ENCODE data around the gene ATP8A1.

DNA sequence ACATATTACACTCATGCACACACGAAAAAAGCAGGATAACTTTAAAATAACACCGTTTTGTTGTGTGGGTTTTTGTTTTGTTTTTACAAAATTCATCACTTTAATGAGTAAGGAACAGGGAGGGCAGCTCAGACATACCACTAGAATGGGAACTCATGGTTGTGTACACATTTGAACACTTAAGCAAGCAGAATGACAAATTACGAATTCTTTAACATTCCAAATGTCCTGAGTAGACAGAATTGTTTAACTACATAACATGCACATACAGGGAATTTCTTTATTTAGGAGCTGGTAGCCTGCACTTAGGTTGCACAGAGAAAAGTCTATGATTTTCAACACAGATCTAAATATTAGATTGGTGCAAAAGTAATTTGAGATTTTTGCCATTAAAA, 96.4 kb downstream of the ATP8A1 start:
- TF ChIP-seq, protein P1, sequence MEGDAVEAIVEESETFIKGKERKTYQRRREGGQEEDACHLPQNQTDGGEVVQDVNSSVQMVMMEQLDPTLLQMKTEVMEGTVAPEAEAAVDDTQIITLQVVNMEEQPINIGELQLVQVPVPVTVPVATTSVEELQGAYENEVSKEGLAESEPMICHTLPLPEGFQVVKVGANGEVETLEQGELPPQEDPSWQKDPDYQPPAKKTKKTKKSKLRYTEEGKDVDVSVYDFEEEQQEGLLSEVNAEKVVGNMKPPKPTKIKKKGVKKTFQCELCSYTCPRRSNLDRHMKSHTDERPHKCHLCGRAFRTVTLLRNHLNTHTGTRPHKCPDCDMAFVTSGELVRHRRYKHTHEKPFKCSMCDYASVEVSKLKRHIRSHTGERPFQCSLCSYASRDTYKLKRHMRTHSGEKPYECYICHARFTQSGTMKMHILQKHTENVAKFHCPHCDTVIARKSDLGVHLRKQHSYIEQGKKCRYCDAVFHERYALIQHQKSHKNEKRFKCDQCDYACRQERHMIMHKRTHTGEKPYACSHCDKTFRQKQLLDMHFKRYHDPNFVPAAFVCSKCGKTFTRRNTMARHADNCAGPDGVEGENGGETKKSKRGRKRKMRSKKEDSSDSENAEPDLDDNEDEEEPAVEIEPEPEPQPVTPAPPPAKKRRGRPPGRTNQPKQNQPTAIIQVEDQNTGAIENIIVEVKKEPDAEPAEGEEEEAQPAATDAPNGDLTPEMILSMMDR (IDR thresholded peaks at IDR 0.05; ENCODE audit: low read depth, low read length, missing input control), result no peak
- TF ChIP-seq, protein P2, sequence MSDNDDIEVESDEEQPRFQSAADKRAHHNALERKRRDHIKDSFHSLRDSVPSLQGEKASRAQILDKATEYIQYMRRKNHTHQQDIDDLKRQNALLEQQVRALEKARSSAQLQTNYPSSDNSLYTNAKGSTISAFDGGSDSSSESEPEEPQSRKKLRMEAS (IDR thresholded peaks at IDR 0.05), result no peak
- TF ChIP-seq HNF4A (conservative IDR thresholded peaks at IDR 0.05), result no peak
- TF ChIP-seq JUND (IDR thresholded peaks at IDR 0.05), result no peak
- TF ChIP-seq, protein P3, sequence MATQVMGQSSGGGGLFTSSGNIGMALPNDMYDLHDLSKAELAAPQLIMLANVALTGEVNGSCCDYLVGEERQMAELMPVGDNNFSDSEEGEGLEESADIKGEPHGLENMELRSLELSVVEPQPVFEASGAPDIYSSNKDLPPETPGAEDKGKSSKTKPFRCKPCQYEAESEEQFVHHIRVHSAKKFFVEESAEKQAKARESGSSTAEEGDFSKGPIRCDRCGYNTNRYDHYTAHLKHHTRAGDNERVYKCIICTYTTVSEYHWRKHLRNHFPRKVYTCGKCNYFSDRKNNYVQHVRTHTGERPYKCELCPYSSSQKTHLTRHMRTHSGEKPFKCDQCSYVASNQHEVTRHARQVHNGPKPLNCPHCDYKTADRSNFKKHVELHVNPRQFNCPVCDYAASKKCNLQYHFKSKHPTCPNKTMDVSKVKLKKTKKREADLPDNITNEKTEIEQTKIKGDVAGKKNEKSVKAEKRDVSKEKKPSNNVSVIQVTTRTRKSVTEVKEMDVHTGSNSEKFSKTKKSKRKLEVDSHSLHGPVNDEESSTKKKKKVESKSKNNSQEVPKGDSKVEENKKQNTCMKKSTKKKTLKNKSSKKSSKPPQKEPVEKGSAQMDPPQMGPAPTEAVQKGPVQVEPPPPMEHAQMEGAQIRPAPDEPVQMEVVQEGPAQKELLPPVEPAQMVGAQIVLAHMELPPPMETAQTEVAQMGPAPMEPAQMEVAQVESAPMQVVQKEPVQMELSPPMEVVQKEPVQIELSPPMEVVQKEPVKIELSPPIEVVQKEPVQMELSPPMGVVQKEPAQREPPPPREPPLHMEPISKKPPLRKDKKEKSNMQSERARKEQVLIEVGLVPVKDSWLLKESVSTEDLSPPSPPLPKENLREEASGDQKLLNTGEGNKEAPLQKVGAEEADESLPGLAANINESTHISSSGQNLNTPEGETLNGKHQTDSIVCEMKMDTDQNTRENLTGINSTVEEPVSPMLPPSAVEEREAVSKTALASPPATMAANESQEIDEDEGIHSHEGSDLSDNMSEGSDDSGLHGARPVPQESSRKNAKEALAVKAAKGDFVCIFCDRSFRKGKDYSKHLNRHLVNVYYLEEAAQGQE (IDR thresholded peaks at IDR 0.05), result no peak
- TF ChIP-seq TAF1 (conservative IDR thresholded peaks at IDR 0.05), result no peak
- no peak for TF ChIP-seq RAD21 (IDR thresholded peaks at IDR 0.05)
- no peak for TF ChIP-seq HNF4G (IDR thresholded peaks at IDR 0.05)
- TF ChIP-seq, protein P4, sequence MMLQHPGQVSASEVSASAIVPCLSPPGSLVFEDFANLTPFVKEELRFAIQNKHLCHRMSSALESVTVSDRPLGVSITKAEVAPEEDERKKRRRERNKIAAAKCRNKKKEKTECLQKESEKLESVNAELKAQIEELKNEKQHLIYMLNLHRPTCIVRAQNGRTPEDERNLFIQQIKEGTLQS (IDR thresholded peaks at IDR 0.05), result no peak
- TF ChIP-seq GABPA (IDR thresholded peaks at IDR 0.05 in 1 of 2, conservative IDR thresholded peaks at IDR 0.05 in 1 of 2), result no peak
- no peak for TF ChIP-seq YY1 (IDR thresholded peaks at IDR 0.05)
